ENCODE results near the gene RPUSD4.
"Not testable (repeated sequence)": the region's sequence is repeated elsewhere in the genome, so short reads cannot be mapped to it uniquely, and the experiment has no call there.

RPUSD4 gene
- 6.2 to 22.9 (median 18.9) reads per million in 18 experiments for total RNA-seq

GRCh38 chr11:126211236-126212088 lies at the start of gene RPUSD4, which contains the start of gene FAM118B:
Gene RPUSD4 (minus strand): TSS chr11:126211650. CDS start chr11:126211638, 12 bp downstream.
Gene FAM118B (plus strand): TSS chr11:126211782. CDS start chr11:126235002, 23,220 bp downstream.
- peak; percentile 97 for DNase-seq

- no peak for DNase-seq
Measured at GRCh38 chr11:126257764-126258163, 46.3 kb upstream of the RPUSD4 start.

- DNase-seq, result no peak
Measured at GRCh38 chr11:126257144-126257543, 45.7 kb upstream of the RPUSD4 start.

- no peak for DNase-seq
Measured at GRCh38 chr11:126256216-126256615, 44.8 kb upstream of the RPUSD4 start.

- DNase-seq, result not testable (repeated sequence)
Measured at GRCh38 chr11:126255507-126255906, 44.1 kb upstream of the RPUSD4 start.

GRCh38 chr11:126254819-126255218 lies 43.4 kb upstream of the RPUSD4 start:
- no peak for DNase-seq

- no peak for DNase-seq
Measured at GRCh38 chr11:126253265-126253664, 41.8 kb upstream of the RPUSD4 start.

- DNase-seq, result peak in 1 of 2 donors; percentile 5
Measured at GRCh38 chr11:126246636-126247035, 35.2 kb upstream of the RPUSD4 start.

- no peak for DNase-seq
Measured at GRCh38 chr11:126233391-126233790, 21.9 kb upstream of the RPUSD4 start.

- no peak for DNase-seq
Measured at GRCh38 chr11:126232683-126233082, 21.2 kb upstream of the RPUSD4 start.

GRCh38 chr11:126231725-126232459 lies 20.4 kb upstream of the RPUSD4 start:
- DNase-seq, result no peak

GRCh38 chr11:126229858-126230540 lies 18.5 kb upstream of the RPUSD4 start:
- DNase-seq, result no peak

GRCh38 chr11:126226334-126227084 lies 15.1 kb upstream of the RPUSD4 start:
- no peak for DNase-seq

- no peak for DNase-seq
Measured at GRCh38 chr11:126225295-126225665, 13.8 kb upstream of the RPUSD4 start.

- no peak for DNase-seq
Measured at GRCh38 chr11:126224647-126225294, 13.3 kb upstream of the RPUSD4 start.

GRCh38 chr11:126219547-126219946 lies 8.1 kb upstream of the RPUSD4 start:
- DNase-seq, result no peak

- no peak for DNase-seq
Measured at GRCh38 chr11:126217491-126217890, 6.0 kb upstream of the RPUSD4 start.

GRCh38 chr11:126216526-126217305 lies 5.3 kb upstream of the RPUSD4 start:
- DNase-seq, result no peak

GRCh38 chr11:126214841-126215240 lies 3.4 kb upstream of the RPUSD4 start:
- DNase-seq, result no peak

GRCh38 chr11:126214441-126214840 lies 3.0 kb upstream of the RPUSD4 start:
- peak; percentile 59 to 84 for DNase-seq

Measured in inflammatory macrophage (primary cell).